Measurements from ENCODE around the gene CAMKK1.

GRCh38 chr17:3887394-3887793 lies 5.5 kb downstream of the CAMKK1 start:
- TF ChIP-seq, protein P1, sequence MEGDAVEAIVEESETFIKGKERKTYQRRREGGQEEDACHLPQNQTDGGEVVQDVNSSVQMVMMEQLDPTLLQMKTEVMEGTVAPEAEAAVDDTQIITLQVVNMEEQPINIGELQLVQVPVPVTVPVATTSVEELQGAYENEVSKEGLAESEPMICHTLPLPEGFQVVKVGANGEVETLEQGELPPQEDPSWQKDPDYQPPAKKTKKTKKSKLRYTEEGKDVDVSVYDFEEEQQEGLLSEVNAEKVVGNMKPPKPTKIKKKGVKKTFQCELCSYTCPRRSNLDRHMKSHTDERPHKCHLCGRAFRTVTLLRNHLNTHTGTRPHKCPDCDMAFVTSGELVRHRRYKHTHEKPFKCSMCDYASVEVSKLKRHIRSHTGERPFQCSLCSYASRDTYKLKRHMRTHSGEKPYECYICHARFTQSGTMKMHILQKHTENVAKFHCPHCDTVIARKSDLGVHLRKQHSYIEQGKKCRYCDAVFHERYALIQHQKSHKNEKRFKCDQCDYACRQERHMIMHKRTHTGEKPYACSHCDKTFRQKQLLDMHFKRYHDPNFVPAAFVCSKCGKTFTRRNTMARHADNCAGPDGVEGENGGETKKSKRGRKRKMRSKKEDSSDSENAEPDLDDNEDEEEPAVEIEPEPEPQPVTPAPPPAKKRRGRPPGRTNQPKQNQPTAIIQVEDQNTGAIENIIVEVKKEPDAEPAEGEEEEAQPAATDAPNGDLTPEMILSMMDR (IDR thresholded peaks at IDR 0.05 in 4 of 5, conservative IDR thresholded peaks at IDR 0.05 in 1 of 5) = no peak
- no peak for TF ChIP-seq POLR2A (IDR thresholded peaks at IDR 0.05)

All from gastrocnemius medialis (tissue), 4 donors.